HCT116 (cell line): ENCODE data around the gene SLC41A1. TPM values are rescaled to one million over a fixed set of nuclear protein-coding genes. Genes with fewer than 3 reads are reported as not detected.

ENCODE experiments used
- ATAC-seq: fragments of 200-7000 bp; cut with Tn5 transposase; 2 replicates; pipeline ENCODE4 v1.9.1; 2020; ENCODE audit warnings: mild to moderate bottlenecking, moderate library complexity
- BruUV-seq: library from RNA; stranded (reverse); fragments of 400-500 nt; replicated peaks from 2 replicates; lab custom pipeline; 2021; lab: Mats Ljungman, UMichigan
- CTCF ChIA-PET: fragments of 300-600 bp; sonication (Branson Sonifier 250); formaldehyde crosslinking; loops from one replicate; lab custom pipeline; 2021; ENCODE audit warnings: antibody characterized with exemption; lab: Charles Lee
- POLR2A ChIA-PET: fragments of 300-600, 350-600 bp; sonication (Branson Sonifier 250); formaldehyde crosslinking; loops from one replicate; lab custom pipeline; 2021; ENCODE audit warnings: antibody characterized with exemption; lab: Charles Lee
- RAD21 ChIA-PET, 2 experiments: fragments of 300-600 bp; sonication (Branson Sonifier 250); formaldehyde crosslinking; loops; one replicate each; lab custom pipeline; 2023; ENCODE audit warnings: low total read pairs in 2 of 2; ENCODE audit not compliant: uncharacterized antibody in 2 of 2, unreplicated experiment in 2 of 2, low non-redundant PET in 1 of 2; lab: Charles Lee
- DNase-seq: peaks from one replicate; pipeline ENCODE4 v3.0.0-alpha.2; 2010; ENCODE audit warnings: low read depth, low spot score
- H2AFZ ChIP-seq: fragments of 200-600 bp; shearing (Covaris generic), sonication (generic); 2 replicates; pipeline ENCODE4 v1.6.1; 2017; ENCODE audit warnings: low read depth, mixed run types, mixed read lengths, antibody characterized with exemption, low read length; ENCODE audit not compliant: poor library complexity, severe bottlenecking
- H3K27ac ChIP-seq: 2 replicates; pipeline ENCODE4 v1.5.1; 2012; ENCODE audit warnings: low read depth, low read length
- H3K27me3 ChIP-seq: fragments of 200-600 bp; sonication (generic); 2 replicates; pipeline ENCODE4 v1.6.1; 2016; ENCODE audit warnings: mixed run types, low read length, mixed read lengths; ENCODE audit not compliant: insufficient read depth
- H3K36me3 ChIP-seq, 2 experiments: fragments of 200-500 bp in 1 of 2; fragments of 200-600 bp in 1 of 2; sonication (Bioruptor generic) in 1 of 2; sonication (generic) in 1 of 2; 2 replicates each; pipeline versions ENCODE4 v1.5.1 to v1.6.1; 2014 to 2016; ENCODE audit warnings: low read length in 2 of 2, inconsistent platforms in 1 of 2, mixed read lengths in 1 of 2, mixed run types in 1 of 2; ENCODE audit not compliant: insufficient read depth in 2 of 2, control insufficient read depth in 1 of 2
- H3K4me1 ChIP-seq, 2 experiments: fragments of 200-600 bp in 1 of 2; sonication (generic) in 1 of 2; 2 replicates each; pipeline versions ENCODE4 v1.5.1 to v1.6.1; 2012 to 2017; ENCODE audit warnings: low read length in 2 of 2, inconsistent platforms in 1 of 2, mild to moderate bottlenecking in 1 of 2, mixed read lengths in 1 of 2, mixed run types in 1 of 2, moderate library complexity in 1 of 2; ENCODE audit not compliant: insufficient read depth in 2 of 2, control insufficient read depth in 1 of 2
- H3K4me2 ChIP-seq: fragments of 200-600 bp; sonication (generic); 2 replicates; pipeline ENCODE4 v1.6.1; 2017; ENCODE audit warnings: mixed run types, low read length, mixed read lengths
- H3K4me3 ChIP-seq, 2 experiments: fragments of 200-600 bp in 1 of 2; sonication (generic) in 1 of 2; replicated peaks in 1 of 2; 2 replicates each; pipeline ENCODE4 v1.5.1; 2011 to 2016; ENCODE audit warnings: low read length in 2 of 2, control low read depth in 1 of 2, low read depth in 1 of 2, mild to moderate bottlenecking in 1 of 2, mixed read lengths in 1 of 2, mixed run types in 1 of 2
- H3K79me2 ChIP-seq: fragments of 200-600 bp; sonication (generic); 2 replicates; pipeline ENCODE4 v1.6.1; 2017; ENCODE audit warnings: mild to moderate bottlenecking, mixed run types, low read length, moderate library complexity, mixed read lengths; ENCODE audit not compliant: insufficient read depth
- H3K9ac ChIP-seq: fragments of 200-600 bp; sonication (generic); 2 replicates; pipeline ENCODE4 v1.6.1; 2016; ENCODE audit warnings: low read length, mixed read lengths
- H3K9me2 ChIP-seq: fragments of 200-600 bp; sonication (generic), shearing (Covaris generic); 2 replicates; pipeline ENCODE4 v1.6.1; 2017; ENCODE audit warnings: mixed run types, mild to moderate bottlenecking, moderate library complexity; ENCODE audit not compliant: insufficient read depth
- H3K9me3 ChIP-seq, 2 experiments: fragments of 200-500 bp in 1 of 2; fragments of 200-600 bp in 1 of 2; sonication (Bioruptor generic) in 1 of 2; sonication (generic) in 1 of 2; 2 replicates each; pipeline ENCODE4 v1.6.1; 2014 to 2017; ENCODE audit warnings: low read length in 2 of 2, mixed read lengths in 2 of 2, inconsistent platforms in 1 of 2, low read depth in 1 of 2, mild to moderate bottlenecking in 1 of 2, mixed run types in 1 of 2, moderate library complexity in 1 of 2; ENCODE audit not compliant: control insufficient read depth in 1 of 2, insufficient read depth in 1 of 2
- H4K20me1 ChIP-seq: fragments of 200-600 bp; sonication (generic), shearing (Covaris generic); 2 replicates; pipeline ENCODE4 v1.6.1; 2017; ENCODE audit warnings: mixed run types, mild to moderate bottlenecking, moderate library complexity; ENCODE audit not compliant: insufficient read depth
- CEBPB ChIP-seq: IDR thresholded peaks from 2 replicates; pipeline ENCODE4 v1.6.1; 2012; ENCODE audit warnings: low read depth
- ELF1 ChIP-seq: IDR thresholded peaks from 2 replicates; pipeline ENCODE4 v1.6.1; 2012; ENCODE audit warnings: low read depth, borderline replicate concordance
- EZH2phosphoT487 ChIP-seq: fragments of 200-600 bp; IDR thresholded peaks from 2 replicates; pipeline ENCODE4 v1.6.1; 2018; ENCODE audit warnings: antibody characterized with exemption, borderline replicate concordance
- FOSL1 ChIP-seq: IDR thresholded peaks from 2 replicates; pipeline ENCODE4 v1.6.1; 2012; ENCODE audit warnings: low read depth
- JUND ChIP-seq: IDR thresholded peaks from 2 replicates; pipeline ENCODE4 v1.6.1; 2012
- POLR2A ChIP-seq: IDR thresholded peaks from 2 replicates; pipeline ENCODE4 v1.7.0; 2011; ENCODE audit warnings: borderline replicate concordance; ENCODE audit not compliant: insufficient read depth, insufficient read length; ENCODE audit errors: extremely low read depth
- POLR2AphosphoS5 ChIP-seq: IDR thresholded peaks from 2 replicates; pipeline ENCODE4 v1.6.1; 2011; ENCODE audit warnings: mild to moderate bottlenecking, low read depth, low read length, moderate library complexity
- RAD21 ChIP-seq: IDR thresholded peaks from 2 replicates; pipeline ENCODE4 v1.6.1; 2012; ENCODE audit warnings: low read depth, mild to moderate bottlenecking
- TCF7L2 ChIP-seq: IDR thresholded peaks from 2 replicates; pipeline ENCODE4 v1.7.0; 2011; ENCODE audit warnings: borderline replicate concordance, inconsistent platforms; ENCODE audit not compliant: insufficient read depth, insufficient read length; ENCODE audit errors: extremely low read depth
- YY1 ChIP-seq: IDR thresholded peaks from 2 replicates; pipeline ENCODE4 v1.6.1; 2011; ENCODE audit warnings: low read length, low read depth, moderate library complexity, mild to moderate bottlenecking; ENCODE audit not compliant: insufficient replicate concordance; ENCODE audit errors: extremely low read depth
- ZNF274 ChIP-seq: fragments of 200-500 bp; sonication (Bioruptor generic); IDR thresholded peaks from 2 replicates; pipeline ENCODE4 v1.6.1; 2014; ENCODE audit warnings: mild to moderate bottlenecking, low read depth, low read length, inconsistent platforms
- intact Hi-C: fragments of 100-400 bp; cut with micrococcal nuclease; formaldehyde crosslinking; loops from 2 replicates; pipeline ENCODE4 v1.10.0; 2022
- total RNA-seq: library from RNA; stranded (reverse); gene quantifications from one replicate; pipeline ENCODE4 v1.2.1, GENCODE V29; 2021; ENCODE audit not compliant: unreplicated experiment
- TF ChIP-seq, protein P1 (sequence below), 3 experiments: fragments of 200-600 bp in 1 of 3; sonication (generic) in 1 of 3; IDR thresholded peaks in 2 of 3; conservative IDR thresholded peaks in 1 of 3; 2 replicates each; pipeline ENCODE4 v1.5.1; 2012 to 2017; ENCODE audit warnings: low read depth in 2 of 3, low read length in 2 of 3, antibody characterized with exemption in 1 of 3, borderline replicate concordance in 1 of 3, control low read depth in 1 of 3, mild to moderate bottlenecking in 1 of 3, mixed read lengths in 1 of 3, mixed run types in 1 of 3, moderate library complexity in 1 of 3; ENCODE audit not compliant: insufficient read depth in 1 of 3
- TF ChIP-seq, protein P2 (sequence below): IDR thresholded peaks from 2 replicates; pipeline ENCODE4 v1.6.1; 2011; ENCODE audit warnings: mild to moderate bottlenecking, low read length, moderate library complexity; ENCODE audit not compliant: insufficient replicate concordance; ENCODE audit errors: extremely low read depth
- TF ChIP-seq, protein P3 (sequence below): IDR thresholded peaks from 2 replicates; pipeline ENCODE4 v1.6.1; 2012; ENCODE audit warnings: low read depth
- TF ChIP-seq, protein P4 (sequence below): IDR thresholded peaks from 2 replicates; pipeline ENCODE4 v1.6.1; 2012
- TF ChIP-seq, protein P5 (sequence below): IDR thresholded peaks from 2 replicates; pipeline ENCODE4 v1.6.1; 2012

Gene SLC41A1
- total RNA-seq, 1 experiment from 2014 or later = 35.9 TPM

DNA sequence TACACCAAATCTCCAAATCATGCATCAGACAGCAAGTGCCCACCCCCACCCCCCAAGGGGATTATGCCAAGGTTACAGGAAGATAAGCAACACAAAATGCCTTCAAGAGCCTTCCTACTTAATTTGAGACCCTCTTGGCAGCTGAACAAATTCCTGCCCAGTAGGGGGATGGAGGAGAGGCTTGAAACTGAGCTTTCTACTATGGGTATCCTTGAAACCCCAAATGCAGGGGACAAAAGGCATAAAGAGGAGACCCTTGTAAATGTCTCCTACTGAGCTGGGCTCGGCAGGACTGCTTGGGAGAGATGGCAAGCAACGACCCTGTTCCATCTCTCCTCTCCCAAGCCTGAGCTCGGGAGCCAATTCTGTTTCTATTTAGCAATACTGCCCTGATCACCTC, 3.5 kb downstream of the SLC41A1 start:
- RAD21 ChIA-PET = no interaction called here
- H3K27ac ChIP-seq = no peak overlapping the region
- no peak for DNase-seq
- H3K36me3 ChIP-seq = peaks cover 6 to 16% of the 10 kb centered on the region in 2 experiments; a peak in 2 of 4 replicates
- H3K4me2 ChIP-seq = no peak overlapping the region
- no peaks in the 10 kb centered on the region for H4K20me1 ChIP-seq
- no peak overlapping the region for H3K4me3 ChIP-seq
- no peak for ATAC-seq
- no TSS peak for BruUV-seq
- H3K27me3 ChIP-seq = no peaks in the 10 kb centered on the region
- no peaks in the 10 kb centered on the region for H3K9me3 ChIP-seq
- no peak overlapping the region for H2AFZ ChIP-seq
- TF ChIP-seq, protein P1, sequence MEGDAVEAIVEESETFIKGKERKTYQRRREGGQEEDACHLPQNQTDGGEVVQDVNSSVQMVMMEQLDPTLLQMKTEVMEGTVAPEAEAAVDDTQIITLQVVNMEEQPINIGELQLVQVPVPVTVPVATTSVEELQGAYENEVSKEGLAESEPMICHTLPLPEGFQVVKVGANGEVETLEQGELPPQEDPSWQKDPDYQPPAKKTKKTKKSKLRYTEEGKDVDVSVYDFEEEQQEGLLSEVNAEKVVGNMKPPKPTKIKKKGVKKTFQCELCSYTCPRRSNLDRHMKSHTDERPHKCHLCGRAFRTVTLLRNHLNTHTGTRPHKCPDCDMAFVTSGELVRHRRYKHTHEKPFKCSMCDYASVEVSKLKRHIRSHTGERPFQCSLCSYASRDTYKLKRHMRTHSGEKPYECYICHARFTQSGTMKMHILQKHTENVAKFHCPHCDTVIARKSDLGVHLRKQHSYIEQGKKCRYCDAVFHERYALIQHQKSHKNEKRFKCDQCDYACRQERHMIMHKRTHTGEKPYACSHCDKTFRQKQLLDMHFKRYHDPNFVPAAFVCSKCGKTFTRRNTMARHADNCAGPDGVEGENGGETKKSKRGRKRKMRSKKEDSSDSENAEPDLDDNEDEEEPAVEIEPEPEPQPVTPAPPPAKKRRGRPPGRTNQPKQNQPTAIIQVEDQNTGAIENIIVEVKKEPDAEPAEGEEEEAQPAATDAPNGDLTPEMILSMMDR (IDR thresholded peaks at IDR 0.05 in 2 of 3, conservative IDR thresholded peaks at IDR 0.05 in 1 of 3; ENCODE audit: borderline replicate concordance in 1 of 3, insufficient read depth in 1 of 3, low read depth in 2 of 3, low read length in 2 of 3) = no peak
- no peak for TF ChIP-seq TCF7L2
- TF ChIP-seq RAD21 = no peak
- no peak for TF ChIP-seq YY1
- no peak for TF ChIP-seq CEBPB
- TF ChIP-seq ZNF274 = no peak
- TF ChIP-seq, protein P2, sequence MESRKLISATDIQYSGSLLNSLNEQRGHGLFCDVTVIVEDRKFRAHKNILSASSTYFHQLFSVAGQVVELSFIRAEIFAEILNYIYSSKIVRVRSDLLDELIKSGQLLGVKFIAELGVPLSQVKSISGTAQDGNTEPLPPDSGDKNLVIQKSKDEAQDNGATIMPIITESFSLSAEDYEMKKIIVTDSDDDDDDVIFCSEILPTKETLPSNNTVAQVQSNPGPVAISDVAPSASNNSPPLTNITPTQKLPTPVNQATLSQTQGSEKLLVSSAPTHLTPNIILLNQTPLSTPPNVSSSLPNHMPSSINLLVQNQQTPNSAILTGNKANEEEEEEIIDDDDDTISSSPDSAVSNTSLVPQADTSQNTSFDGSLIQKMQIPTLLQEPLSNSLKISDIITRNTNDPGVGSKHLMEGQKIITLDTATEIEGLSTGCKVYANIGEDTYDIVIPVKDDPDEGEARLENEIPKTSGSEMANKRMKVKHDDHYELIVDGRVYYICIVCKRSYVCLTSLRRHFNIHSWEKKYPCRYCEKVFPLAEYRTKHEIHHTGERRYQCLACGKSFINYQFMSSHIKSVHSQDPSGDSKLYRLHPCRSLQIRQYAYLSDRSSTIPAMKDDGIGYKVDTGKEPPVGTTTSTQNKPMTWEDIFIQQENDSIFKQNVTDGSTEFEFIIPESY = no peak
- no peak for TF ChIP-seq EZH2phosphoT487
- TF ChIP-seq, protein P3, sequence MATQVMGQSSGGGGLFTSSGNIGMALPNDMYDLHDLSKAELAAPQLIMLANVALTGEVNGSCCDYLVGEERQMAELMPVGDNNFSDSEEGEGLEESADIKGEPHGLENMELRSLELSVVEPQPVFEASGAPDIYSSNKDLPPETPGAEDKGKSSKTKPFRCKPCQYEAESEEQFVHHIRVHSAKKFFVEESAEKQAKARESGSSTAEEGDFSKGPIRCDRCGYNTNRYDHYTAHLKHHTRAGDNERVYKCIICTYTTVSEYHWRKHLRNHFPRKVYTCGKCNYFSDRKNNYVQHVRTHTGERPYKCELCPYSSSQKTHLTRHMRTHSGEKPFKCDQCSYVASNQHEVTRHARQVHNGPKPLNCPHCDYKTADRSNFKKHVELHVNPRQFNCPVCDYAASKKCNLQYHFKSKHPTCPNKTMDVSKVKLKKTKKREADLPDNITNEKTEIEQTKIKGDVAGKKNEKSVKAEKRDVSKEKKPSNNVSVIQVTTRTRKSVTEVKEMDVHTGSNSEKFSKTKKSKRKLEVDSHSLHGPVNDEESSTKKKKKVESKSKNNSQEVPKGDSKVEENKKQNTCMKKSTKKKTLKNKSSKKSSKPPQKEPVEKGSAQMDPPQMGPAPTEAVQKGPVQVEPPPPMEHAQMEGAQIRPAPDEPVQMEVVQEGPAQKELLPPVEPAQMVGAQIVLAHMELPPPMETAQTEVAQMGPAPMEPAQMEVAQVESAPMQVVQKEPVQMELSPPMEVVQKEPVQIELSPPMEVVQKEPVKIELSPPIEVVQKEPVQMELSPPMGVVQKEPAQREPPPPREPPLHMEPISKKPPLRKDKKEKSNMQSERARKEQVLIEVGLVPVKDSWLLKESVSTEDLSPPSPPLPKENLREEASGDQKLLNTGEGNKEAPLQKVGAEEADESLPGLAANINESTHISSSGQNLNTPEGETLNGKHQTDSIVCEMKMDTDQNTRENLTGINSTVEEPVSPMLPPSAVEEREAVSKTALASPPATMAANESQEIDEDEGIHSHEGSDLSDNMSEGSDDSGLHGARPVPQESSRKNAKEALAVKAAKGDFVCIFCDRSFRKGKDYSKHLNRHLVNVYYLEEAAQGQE = no peak
- TF ChIP-seq ELF1 = no peak
- no peak for TF ChIP-seq POLR2A
- TF ChIP-seq, protein P4, sequence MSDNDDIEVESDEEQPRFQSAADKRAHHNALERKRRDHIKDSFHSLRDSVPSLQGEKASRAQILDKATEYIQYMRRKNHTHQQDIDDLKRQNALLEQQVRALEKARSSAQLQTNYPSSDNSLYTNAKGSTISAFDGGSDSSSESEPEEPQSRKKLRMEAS = no peak
- TF ChIP-seq POLR2AphosphoS5 = no peak
- no peak for TF ChIP-seq JUND
- TF ChIP-seq FOSL1 = no peak
- TF ChIP-seq, protein P5, sequence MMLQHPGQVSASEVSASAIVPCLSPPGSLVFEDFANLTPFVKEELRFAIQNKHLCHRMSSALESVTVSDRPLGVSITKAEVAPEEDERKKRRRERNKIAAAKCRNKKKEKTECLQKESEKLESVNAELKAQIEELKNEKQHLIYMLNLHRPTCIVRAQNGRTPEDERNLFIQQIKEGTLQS = no peak
- CTCF ChIA-PET = interaction anchor here (1.2 kb wide), 1 partner anchor 168 kb away, joined by 4 read pairs; no protein-coding TSS in a partner anchor
- POLR2A ChIA-PET = no interaction called here
- peaks cover 13 to 33% of the 10 kb centered on the region in 2 experiments for H3K4me1 ChIP-seq
- no peak overlapping the region for H3K9ac ChIP-seq
- H3K79me2 ChIP-seq = peaks cover 32% of the 10 kb centered on the region; the same call in 1 of the 2 replicates
- intact Hi-C loops = no loop called here
- no peaks in the 10 kb centered on the region for H3K9me2 ChIP-seq
